Measurements from ENCODE around the gene C16orf90.

GRCh38 chr16:3518986-3519348, 23.7 kb upstream of the C16orf90 start:
- TF ChIP-seq, protein P1, sequence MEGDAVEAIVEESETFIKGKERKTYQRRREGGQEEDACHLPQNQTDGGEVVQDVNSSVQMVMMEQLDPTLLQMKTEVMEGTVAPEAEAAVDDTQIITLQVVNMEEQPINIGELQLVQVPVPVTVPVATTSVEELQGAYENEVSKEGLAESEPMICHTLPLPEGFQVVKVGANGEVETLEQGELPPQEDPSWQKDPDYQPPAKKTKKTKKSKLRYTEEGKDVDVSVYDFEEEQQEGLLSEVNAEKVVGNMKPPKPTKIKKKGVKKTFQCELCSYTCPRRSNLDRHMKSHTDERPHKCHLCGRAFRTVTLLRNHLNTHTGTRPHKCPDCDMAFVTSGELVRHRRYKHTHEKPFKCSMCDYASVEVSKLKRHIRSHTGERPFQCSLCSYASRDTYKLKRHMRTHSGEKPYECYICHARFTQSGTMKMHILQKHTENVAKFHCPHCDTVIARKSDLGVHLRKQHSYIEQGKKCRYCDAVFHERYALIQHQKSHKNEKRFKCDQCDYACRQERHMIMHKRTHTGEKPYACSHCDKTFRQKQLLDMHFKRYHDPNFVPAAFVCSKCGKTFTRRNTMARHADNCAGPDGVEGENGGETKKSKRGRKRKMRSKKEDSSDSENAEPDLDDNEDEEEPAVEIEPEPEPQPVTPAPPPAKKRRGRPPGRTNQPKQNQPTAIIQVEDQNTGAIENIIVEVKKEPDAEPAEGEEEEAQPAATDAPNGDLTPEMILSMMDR (IDR thresholded peaks at IDR 0.05 in 4 of 5, conservative IDR thresholded peaks at IDR 0.05 in 1 of 5): no peak
- TF ChIP-seq POLR2A (IDR thresholded peaks at IDR 0.05): no peak

Measured in gastrocnemius medialis (tissue), 4 donors.